Spinal cord (tissue), 10 donors: ENCODE measurements around the gene GARS1. TPM values are rescaled to one million over a fixed set of nuclear protein-coding genes. Genes with fewer than 3 reads are reported as not detected.

Experiments
- DNase-seq, 6 donors: peaks; one replicate each; pipeline versions ENCODE4 v3.0.0 to v3.0.0-alpha.2; 2013 to 2015; ENCODE audit warnings: low spot score in 6 of 6, low read depth in 4 of 6
- H3K27ac ChIP-seq: one replicate; pipeline ENCODE4 v1.5.1; 2013; ENCODE audit warnings: low read depth, low read length, control low read depth
- H3K27me3 ChIP-seq: one replicate; pipeline ENCODE4 v1.6.1; 2013; ENCODE audit warnings: low read length; ENCODE audit not compliant: control insufficient read depth, insufficient read depth
- H3K36me3 ChIP-seq: one replicate; pipeline ENCODE4 v1.6.1; 2013; ENCODE audit warnings: low read length; ENCODE audit not compliant: control insufficient read depth, insufficient read depth
- H3K4me1 ChIP-seq: one replicate; pipeline ENCODE4 v1.6.1; 2013; ENCODE audit warnings: low read length; ENCODE audit not compliant: control insufficient read depth, insufficient read depth
- H3K4me3 ChIP-seq: one replicate; pipeline ENCODE4 v1.5.1; 2013; ENCODE audit warnings: low read depth, low read length, control low read depth
- H3K9me3 ChIP-seq: one replicate; pipeline ENCODE4 v1.6.1; 2013; ENCODE audit warnings: low read length; ENCODE audit not compliant: control insufficient read depth, insufficient read depth
- WGBS: methylation state at CpG from one replicate; pipeline ENCODE4 v1.1.5; 2013; ENCODE audit warnings: missing lambda C conversion rate; ENCODE audit not compliant: insufficient coverage; 5-methylcytosine and 5-hydroxymethylcytosine counted together
- long read RNA-seq, 4 donors: transcript quantifications; one replicate each; lab custom pipeline, GENCODE V29; 2026
- polyA plus RNA-seq, 2 donors: library from polyadenylated mRNA; unstranded; fragments of 120-200 nt; gene quantifications; one replicate each; pipeline ENCODE4 v1.2.1, GENCODE V29; 2013; ENCODE audit not compliant: insufficient read length in 2 of 2
- total RNA-seq, 2 donors: library from RNA; depleted of rRNA in 1 of 2; stranded (reverse); fragments of 120-200 nt in 1 of 2; fragments of >200 nt in 1 of 2; gene quantifications; one replicate each; pipeline versions ENCODE4 v1.2.3 to v1.2.4, GENCODE V29; 2013 to 2014
- donor health status: healthy.

GARS1 gene, protein sequence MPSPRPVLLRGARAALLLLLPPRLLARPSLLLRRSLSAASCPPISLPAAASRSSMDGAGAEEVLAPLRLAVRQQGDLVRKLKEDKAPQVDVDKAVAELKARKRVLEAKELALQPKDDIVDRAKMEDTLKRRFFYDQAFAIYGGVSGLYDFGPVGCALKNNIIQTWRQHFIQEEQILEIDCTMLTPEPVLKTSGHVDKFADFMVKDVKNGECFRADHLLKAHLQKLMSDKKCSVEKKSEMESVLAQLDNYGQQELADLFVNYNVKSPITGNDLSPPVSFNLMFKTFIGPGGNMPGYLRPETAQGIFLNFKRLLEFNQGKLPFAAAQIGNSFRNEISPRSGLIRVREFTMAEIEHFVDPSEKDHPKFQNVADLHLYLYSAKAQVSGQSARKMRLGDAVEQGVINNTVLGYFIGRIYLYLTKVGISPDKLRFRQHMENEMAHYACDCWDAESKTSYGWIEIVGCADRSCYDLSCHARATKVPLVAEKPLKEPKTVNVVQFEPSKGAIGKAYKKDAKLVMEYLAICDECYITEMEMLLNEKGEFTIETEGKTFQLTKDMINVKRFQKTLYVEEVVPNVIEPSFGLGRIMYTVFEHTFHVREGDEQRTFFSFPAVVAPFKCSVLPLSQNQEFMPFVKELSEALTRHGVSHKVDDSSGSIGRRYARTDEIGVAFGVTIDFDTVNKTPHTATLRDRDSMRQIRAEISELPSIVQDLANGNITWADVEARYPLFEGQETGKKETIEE
- 10 to 100 TPM; 58.2 to 79.1 TPM for total RNA-seq
- polyA plus RNA-seq, result 100 to 1,000 TPM; 111 to 112 TPM
- long read RNA-seq, donor 1, transcript GARS-201 (17 exons, 2,634 nt), result major isoform, 26 of 59 reads
- long read RNA-seq, donor 1, transcript GARS-209 (2 exons, 772 nt), result minor isoform, 13 of 59 reads
- long read RNA-seq, donor 1, partial matches to known transcripts, result 19 of 59 reads
- long read RNA-seq, donor 1, other reads (novel, unspliced or antisense), result 0 of 59 reads
- long read RNA-seq, donor 2, transcript GARS-201 (17 exons, 2,634 nt), result major isoform, 7 of 15 reads
- long read RNA-seq, donor 2, partial matches to known transcripts, result 5 of 15 reads
- long read RNA-seq, donor 2, other reads (novel, unspliced or antisense), result 0 of 15 reads
- long read RNA-seq, donor 3, transcript GARS-201 (17 exons, 2,634 nt), result major isoform, 7 of 24 reads
- long read RNA-seq, donor 3, partial matches to known transcripts, result 11 of 24 reads
- long read RNA-seq, donor 3, other reads (novel, unspliced or antisense), result 0 of 24 reads
- long read RNA-seq, donor 4, transcript GARS-209 (2 exons, 772 nt), result major isoform, 5 of 23 reads
- long read RNA-seq, donor 4, partial matches to known transcripts, result 14 of 23 reads
- long read RNA-seq, donor 4, other reads (novel, unspliced or antisense), result 0 of 23 reads

DNA sequence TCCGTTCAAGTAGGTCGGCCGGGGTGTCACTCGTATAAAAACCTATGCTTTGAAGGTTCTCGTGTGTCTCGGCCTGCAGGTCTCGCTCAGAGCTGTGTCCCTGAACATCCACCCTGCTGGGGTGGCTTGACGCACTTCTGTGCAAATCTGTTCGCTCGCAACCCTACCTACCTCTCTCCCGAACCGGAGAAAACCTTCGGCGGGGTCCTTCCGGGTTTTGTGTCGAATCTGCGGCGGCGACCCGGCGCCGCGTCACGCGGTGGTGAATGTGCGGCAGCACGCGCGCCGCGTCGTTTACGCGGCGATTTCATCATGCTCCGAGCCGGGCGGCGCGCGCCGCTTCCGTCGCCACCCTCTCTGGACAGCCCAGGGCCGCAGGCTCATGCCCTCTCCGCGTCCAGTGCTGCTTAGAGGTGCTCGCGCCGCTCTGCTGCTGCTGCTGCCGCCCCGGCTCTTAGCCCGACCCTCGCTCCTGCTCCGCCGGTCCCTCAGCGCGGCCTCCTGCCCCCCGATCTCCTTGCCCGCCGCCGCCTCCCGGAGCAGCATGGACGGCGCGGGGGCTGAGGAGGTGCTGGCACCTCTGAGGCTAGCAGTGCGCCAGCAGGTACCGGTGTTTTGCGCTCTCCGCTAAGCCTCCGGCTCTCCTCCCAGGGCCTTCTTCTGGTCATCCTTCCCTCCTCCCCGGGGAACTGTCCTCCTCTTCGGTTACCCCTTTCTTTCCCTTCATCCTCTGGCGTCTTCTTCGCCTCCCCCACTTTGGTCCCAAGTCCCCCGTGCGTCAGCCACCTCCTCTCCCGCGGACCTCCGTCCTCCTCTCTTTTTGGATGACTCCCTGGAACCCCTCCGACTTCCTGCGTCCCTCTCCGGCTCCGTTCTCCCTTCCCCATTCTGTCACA lies at the start of gene GARS1:
GARS1 (plus strand) TSS at position 339 of the 896 bp plus-strand sequence; CDS start at position 383, 44 bp downstream.
- peak; percentile 78 to 96 (median 88) for DNase-seq
- H3K27ac ChIP-seq, result peak within 1 kb of the TSS; percentile 92
- WGBS, result under 1% methylated on average over 84 of the region's 84 CpGs
- H3K4me3 ChIP-seq, result peak within 1 kb of the TSS; percentile 93
- no peaks in the 10 kb centered on the region for H3K27me3 ChIP-seq
- peaks cover 9% of the 10 kb centered on the region for H3K4me1 ChIP-seq
- no peaks in the 10 kb centered on the region for H3K9me3 ChIP-seq
- H3K36me3 ChIP-seq, result no peaks in the 10 kb centered on the region

DNA sequence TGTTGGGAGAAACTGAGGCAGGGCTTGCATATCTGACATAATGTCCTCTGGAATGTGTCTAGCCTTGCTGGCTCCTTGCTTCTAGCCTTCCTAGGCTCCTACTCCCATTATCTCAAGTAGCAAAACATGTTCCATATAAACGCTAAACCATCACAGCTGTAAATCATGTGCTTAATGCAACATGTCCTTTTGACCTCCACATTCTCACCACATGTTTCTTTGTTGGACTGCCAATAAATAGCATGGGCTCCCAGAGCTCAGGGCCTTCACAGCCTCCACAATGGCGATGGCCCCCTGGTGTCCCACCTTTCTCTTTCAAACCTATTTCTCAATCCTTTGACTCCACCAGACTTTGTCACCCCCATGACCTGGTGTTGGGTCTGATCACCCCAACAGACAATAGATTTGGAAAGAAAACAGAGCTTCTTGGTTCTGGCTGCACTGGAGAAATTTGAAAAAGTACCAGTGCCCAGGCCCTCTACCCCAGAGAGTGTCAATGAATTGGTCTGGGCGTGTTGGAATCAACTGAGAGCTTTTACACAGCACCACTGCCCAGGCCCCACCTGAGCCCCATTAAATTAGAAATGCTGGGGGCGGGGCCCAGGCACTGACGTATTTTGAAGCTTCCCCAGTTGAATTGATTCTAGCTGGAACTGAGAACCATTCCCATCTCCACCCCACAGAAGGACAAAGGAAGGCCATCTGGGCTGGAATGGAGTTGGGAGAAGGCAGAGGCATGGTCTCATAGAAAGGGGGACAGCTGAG lies 48.7 kb upstream of the GARS1 start:
- WGBS, result 53% methylated on average over 3 of the region's 5 CpGs

DNA sequence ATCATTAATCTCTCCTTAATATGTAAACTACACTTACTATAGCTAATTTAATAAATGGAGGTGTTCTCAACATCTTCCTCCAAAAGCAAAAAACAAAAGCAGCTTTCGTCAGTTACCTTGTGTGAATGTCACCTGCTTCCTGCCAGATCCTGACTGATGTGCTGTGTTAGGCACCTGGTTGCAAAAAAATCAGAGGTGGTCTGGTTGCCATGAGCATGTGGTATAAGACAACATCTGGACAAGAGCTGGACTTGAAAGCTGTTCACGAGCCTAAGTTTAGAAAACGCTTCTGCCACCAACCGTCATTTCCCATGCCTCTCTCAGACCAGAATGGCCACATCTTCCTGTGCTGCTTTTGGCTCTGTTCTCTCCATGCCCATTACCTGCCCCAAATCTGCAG lies 48.1 kb upstream of the GARS1 start:
- Histone ChIP-seq H3K4me3 (no peak overlapping the region), H3K9me3 (no peaks in the 10 kb centered on the region), H3K36me3 (peaks cover 2% of the 10 kb centered on the region), H3K27ac (no peak overlapping the region), H3K27me3 (no peaks in the 10 kb centered on the region), H3K4me1 (peaks cover 6% of the 10 kb centered on the region)
- no peak for DNase-seq
- 98% methylated on average over 4 of the region's 4 CpGs for WGBS

More for the DNA sequence above, 48.7 kb upstream of the GARS1 start:
- no peak for DNase-seq
- Histone ChIP-seq H3K27ac (no peak overlapping the region), H3K9me3 (no peaks in the 10 kb centered on the region), H3K36me3 (peaks cover 2% of the 10 kb centered on the region), H3K4me1 (peaks cover 2% of the 10 kb centered on the region), H3K4me3 (no peak overlapping the region), H3K27me3 (no peaks in the 10 kb centered on the region)

DNA sequence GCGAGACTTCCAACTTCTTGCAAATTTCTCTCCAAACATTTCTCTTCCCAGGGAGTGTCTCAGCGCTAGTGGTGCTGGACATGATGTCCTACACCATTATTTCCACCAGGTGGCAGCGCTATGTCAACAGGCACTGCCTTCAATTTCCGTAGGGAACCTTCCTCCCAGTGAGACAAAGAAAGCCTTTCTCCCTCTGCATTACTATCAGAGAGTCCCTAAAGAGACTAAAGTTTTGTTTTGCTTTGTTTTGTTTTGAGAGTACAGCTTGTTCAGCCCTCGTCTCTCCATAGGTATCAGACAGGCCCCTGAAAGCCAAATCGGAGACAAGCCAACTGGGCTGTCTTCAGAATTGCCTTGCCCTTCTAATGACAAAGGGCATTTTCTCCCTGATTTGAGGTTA lies 45.8 kb upstream of the GARS1 start:
- Histone ChIP-seq H3K27ac (no peak overlapping the region), H3K4me1 (peaks cover 6% of the 10 kb centered on the region), H3K27me3 (no peaks in the 10 kb centered on the region), H3K36me3 (peaks cover 2% of the 10 kb centered on the region), H3K4me3 (no peak overlapping the region), H3K9me3 (no peaks in the 10 kb centered on the region)
- peak in 5 of 6 donors; percentile 52 to 91 (median 63) for DNase-seq
- 12% methylated on average over 3 of the region's 6 CpGs for WGBS

DNA sequence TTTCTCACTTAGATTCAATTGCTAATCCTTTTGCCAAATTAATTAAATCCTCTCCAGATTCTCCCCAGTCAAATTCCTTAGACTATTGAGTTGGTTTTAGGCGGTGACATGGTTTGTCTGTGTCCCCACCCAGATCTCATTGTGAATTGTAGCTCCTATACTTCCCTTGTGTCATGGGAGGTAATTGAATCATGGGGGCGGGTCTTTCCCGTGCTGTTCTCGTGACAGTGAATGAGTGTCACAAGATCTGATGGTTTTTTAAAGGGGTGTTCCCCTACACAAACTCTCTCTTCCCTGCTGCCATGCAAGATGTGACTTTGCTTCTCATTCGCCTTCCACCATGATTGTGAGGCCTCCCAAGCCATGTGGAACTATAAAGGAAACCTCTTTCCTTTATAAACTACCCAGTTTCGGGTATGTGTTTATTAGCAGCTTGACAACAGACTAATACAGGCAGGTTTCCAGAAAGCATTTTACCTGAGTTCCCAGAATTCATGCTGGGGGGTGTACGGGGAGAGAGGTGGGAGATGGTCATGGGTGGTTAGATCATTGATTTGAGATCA lies 44.7 kb upstream of the GARS1 start:
- H3K27me3 ChIP-seq, result no peaks in the 10 kb centered on the region
- H3K27ac ChIP-seq, result no peak overlapping the region
- no peak overlapping the region for H3K4me3 ChIP-seq
- DNase-seq, result no peak
- peaks cover 2% of the 10 kb centered on the region for H3K36me3 ChIP-seq
- H3K4me1 ChIP-seq, result peaks cover 6% of the 10 kb centered on the region
- H3K9me3 ChIP-seq, result no peaks in the 10 kb centered on the region
- WGBS, result no CpG with 5 or more reads among the region's 7 CpGs

DNA sequence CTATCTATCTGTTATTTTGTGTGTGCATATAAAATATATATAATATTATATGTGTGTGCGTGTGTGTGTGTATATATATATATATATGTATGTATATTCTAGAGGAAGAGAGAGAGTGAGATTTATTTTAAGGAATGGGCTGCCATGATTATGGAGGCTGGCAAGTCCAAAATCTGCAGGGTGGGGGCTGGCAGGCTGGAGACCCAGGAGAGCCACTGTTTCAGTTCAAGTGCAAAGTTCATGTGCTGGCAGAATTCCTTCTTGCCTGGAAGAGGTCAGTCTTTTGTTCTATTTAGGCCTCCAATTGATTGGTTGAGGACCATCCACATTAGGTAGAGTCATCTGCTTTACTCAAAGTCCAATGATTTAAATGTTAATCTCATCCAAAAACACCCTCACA lies 42.3 kb upstream of the GARS1 start:
- Histone ChIP-seq H3K36me3 (peaks cover 2% of the 10 kb centered on the region), H3K4me1 (peaks cover 14% of the 10 kb centered on the region), H3K27ac (no peak overlapping the region), H3K27me3 (no peaks in the 10 kb centered on the region), H3K4me3 (no peak overlapping the region), H3K9me3 (no peaks in the 10 kb centered on the region)
- no CpG with 5 or more reads among the region's 1 CpG for WGBS
- DNase-seq, result no peak

DNA sequence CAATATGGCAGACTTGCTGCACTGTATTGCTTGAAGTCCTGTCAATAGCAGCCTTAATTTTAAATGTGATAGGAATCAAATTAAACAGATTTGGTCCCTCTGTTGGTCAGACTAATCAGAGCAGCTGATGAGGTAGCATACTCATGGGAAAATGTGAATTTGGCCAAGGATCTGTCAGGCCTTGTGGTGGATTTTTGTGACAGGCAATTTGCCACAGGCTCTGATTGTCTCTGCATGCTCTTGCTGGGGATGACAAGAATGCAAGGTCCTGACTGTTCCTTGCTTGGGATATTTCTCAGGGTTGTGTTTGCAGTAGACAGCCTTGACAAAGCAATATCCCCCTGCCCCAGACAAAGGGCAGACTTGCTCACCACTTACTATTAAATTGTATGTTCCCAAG lies 41.5 kb upstream of the GARS1 start:
- Histone ChIP-seq H3K36me3 (no peaks in the 10 kb centered on the region), H3K27ac (no peak overlapping the region), H3K4me3 (no peak overlapping the region), H3K27me3 (no peaks in the 10 kb centered on the region), H3K4me1 (peaks cover 14% of the 10 kb centered on the region), H3K9me3 (no peaks in the 10 kb centered on the region)
- peak in 1 of 6 donors; percentile 26 for DNase-seq

DNA sequence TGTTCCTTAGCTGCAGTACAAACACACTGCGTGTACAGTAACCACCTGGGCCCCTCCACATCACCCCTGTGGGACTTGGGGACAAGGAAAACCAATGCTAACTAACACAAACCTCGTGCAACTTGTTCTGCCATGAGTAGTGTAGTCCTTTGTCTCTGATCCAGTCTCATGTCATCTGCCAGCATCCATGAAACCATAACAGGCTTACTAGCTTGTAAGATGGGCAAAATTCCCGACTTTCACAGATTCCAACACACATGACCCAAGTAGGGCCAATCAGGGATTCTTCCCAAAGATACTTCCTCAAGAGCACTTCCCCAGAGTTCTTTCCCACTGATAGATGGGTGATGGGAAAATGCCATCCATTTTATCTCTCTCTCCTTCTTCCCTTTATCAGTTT lies 41.1 kb upstream of the GARS1 start:
- H3K27me3 ChIP-seq, result no peaks in the 10 kb centered on the region
- peak in 1 of 6 donors; percentile 26 for DNase-seq
- H3K4me3 ChIP-seq, result no peak overlapping the region
- 94% methylated on average over 2 of the region's 3 CpGs for WGBS
- no peaks in the 10 kb centered on the region for H3K36me3 ChIP-seq
- no peaks in the 10 kb centered on the region for H3K9me3 ChIP-seq
- no peak overlapping the region for H3K27ac ChIP-seq
- H3K4me1 ChIP-seq, result peaks cover 14% of the 10 kb centered on the region
